GM18861 (cell line): ENCODE data around the gene CDK5R1.
"Not testable (repeated sequence)": the region's sequence is repeated elsewhere in the genome, so short reads cannot be mapped to it uniquely, and the experiment has no call there.

Experiments
- ATAC-seq: cut with Tn5 transposase; IDR thresholded peaks from one replicate; pipeline ENCODE4 v1.9.1; 2021; ENCODE audit not compliant: unreplicated experiment

Gene CDK5R1

GRCh38 chr17:32515677-32516383 lies 29.0 kb downstream of the CDK5R1 start:
- peak; percentile 38 for ATAC-seq

DNA sequence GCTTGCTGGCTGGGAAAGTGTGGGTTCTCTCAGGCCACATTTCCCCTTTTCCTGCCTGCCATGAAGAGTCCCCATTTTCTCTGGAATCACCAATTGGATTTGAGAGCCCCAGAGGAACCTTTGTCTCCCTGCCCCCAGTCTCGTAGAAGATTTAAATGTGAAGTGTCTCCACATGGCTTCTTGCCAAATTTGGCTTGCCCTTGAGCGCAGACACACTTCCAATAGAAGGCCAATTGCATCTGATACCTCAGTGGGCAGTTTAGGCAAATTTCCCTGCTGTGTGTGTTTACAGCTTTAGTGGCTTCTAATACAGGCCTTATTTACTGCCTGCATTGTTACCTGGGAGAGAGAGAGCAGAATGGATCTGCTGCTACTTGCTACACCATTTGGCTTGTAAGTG lies 29.7 kb downstream of the CDK5R1 start:
- ATAC-seq = no peak

DNA sequence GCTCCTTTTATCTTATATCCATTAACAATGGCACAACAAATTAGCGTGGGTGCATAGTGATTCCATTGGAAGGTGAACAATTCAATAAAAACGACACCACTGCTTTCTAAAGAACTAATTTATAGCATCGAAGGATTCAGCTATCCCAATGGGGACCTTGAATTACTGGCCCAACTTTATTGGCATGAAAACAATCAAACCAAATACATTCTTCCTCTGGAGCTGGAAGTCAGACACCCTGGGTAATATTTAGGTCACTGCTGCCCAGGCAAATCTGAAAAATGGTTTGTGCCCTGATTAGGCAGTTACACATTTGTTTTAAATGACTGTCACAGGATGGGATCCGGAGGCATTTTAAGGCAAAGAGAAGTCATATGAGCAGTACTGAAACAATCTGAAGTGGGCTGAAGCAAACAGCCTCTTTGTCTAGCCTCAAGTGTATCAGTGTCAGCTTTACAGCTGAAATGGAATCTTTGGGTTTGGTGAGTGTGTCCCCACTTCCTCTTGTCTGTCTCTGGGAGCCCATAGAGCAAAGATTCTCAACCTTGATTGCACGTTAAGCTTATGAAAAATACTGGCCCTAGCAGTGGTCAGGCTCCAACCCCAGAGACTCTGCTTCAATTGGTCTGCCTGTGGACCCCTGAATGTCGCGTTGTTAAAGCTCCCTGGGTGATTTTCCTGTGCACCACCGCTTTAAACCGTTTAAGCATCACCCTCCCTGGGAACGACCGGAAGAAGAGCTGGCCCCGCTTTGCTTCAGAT lies 30.3 kb downstream of the CDK5R1 start:
- ATAC-seq = no peak

DNA sequence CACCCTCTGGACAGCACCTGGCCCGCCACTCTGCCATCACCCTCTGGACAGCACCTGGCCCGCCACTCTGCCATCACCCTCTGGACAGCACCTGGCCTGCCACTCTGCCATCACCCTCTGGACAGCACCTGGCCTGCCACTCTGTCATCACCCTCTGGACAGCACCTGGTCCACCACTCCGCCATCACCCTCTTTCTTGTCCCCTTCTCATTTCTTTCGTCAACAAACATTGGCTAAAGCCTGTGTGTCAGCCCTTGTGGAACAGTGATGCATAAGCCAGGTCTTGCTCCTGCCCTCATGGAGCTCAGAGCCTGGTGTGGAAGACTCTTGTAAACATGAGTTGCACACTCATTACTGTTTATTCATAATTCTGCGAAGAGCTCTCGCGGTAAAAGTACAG lies 31.2 kb downstream of the CDK5R1 start:
- no peak for ATAC-seq

- no peak for ATAC-seq
These were observed 31.9 kb downstream of the CDK5R1 start for GRCh38 chr17:32518646-32519227.

DNA sequence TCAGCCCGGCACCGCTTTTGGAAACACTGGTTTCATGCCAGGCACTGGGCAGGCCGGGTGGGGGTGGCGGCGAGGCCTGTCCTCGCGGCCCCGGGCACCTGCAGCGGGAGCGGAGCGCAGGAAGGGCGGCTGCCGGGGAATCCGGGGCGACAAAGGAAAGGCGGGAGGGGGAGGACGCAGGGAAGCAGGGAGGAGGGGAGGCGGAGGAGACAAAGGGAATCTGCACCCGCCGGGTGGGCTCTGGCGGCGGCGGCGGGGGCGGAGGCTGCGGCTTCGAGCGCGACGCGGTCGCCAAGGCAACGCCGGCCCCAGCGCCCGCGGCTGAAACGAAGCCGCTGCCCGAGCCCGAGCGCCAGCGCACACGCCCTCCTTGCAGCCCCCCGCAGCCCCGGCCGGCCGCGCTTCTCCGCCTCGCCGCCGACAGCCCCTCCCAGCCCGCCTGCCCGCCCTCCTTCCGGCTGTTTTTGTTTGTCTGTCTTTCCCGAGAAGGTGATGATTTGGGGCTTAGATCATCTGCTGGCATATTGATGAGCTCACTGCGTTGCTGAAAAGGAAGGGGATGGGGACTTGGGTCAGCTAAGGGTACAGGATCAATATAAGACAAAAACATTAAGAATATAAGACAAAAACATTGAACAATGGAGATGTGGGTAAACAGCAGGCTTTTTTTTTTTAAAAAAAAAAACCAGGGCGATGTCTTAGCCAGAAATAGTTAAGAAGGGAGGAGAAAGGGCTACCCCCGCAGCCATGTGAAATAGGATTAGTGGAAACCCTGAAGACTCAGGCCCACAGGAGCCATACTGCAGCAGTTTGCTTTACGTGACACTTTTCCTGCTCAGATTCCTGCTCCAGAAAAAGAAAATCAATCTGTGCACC lies 32.7 kb downstream of the CDK5R1 start:
- no peak for ATAC-seq

- ATAC-seq = no peak
These were observed 33.4 kb downstream of the CDK5R1 start for GRCh38 chr17:32520104-32520701.

- no peak for ATAC-seq
These were observed 34.1 kb downstream of the CDK5R1 start for GRCh38 chr17:32520737-32521404.

DNA sequence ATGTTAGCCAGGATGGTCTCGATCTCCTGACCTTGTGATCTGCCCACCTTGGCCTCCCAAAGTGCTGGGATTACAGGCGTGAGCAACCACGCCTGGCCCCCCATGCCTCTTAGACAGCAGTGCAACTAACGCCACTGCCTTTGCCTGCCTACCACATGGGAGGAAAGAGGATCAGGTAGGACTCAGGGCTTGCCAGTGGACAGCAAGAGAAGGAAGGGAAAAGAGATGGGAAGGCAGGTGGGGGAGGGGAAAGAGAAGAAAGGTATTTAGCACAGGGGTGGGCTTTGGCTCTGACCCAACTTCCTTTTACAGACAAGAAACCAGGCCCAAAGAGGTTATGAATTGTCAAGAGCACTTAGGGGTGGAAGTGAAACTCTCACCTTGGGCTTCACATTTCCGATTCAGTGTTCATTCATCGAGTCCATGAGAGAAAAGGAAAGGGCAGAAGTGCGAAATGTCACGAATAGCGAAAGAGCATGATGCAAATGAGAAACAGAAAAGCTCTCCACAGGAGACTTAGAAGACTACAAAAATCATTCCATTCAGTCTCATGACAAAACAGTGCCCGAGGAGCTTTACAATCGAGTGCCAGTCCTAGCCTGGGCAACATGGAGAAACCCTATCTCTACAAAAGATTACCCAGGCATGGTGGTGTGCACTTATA lies 36.4 kb downstream of the CDK5R1 start:
- peak; percentile 49 for ATAC-seq

DNA sequence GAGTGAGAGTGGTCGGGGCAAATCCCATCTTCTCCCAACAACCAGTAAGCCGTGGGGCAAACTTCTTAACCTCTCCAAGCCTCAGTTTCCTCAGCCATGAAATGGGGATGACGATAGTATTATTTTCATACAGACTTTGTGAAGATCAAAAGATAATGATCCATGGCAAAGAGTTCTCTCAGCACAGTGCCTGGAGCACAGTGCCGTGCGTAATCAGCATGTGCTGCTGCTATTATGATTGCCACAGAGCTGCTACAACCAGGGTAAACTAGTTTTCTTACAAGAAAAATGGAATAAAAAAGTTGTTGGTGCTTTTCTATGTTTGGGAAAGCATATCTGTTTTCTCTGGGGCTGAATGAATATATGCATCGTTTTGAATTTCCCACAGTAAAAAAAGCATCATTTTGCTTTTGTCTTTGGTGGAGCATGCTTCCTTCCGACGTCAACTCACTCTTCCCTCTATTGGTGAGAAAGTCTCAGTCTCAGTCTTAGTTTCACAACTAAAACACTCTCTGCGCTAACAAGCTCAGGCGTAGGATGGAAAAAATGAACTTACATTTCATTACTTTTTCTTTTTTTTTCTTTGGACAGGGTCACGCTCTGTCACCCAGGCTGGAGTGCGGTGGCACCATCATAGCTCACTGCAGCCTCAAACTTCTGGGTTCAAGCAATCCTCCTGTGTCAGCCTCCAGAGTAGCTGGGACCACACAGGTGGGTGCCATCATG lies 37.2 kb downstream of the CDK5R1 start:
- ATAC-seq = peak; percentile 40

- not testable (repeated sequence) for ATAC-seq
These were observed 37.7 kb downstream of the CDK5R1 start for GRCh38 chr17:32524553-32524880.

GRCh38 chr17:32525122-32525521 lies 38.3 kb downstream of the CDK5R1 start:
- no peak for ATAC-seq

DNA sequence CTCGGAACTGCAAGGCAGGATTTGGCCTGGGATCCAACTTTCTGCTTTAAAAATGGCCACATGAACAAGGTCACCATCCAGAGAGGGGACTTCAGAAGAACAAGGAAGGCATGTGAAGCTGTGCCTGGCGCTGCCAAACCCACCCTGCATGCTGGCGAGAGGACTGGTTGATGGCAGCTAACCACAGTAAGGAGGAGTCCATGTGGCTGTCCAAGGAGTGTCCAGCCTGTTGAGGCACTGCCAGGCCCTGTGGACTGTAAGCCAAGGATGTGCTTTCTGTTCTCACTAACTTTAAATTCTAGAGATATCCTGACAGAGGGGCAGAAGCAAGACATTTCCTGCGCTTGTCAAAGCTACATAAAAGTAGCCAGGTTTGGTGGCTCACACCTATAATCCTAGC lies 40.4 kb downstream of the CDK5R1 start:
- ATAC-seq = no peak

DNA sequence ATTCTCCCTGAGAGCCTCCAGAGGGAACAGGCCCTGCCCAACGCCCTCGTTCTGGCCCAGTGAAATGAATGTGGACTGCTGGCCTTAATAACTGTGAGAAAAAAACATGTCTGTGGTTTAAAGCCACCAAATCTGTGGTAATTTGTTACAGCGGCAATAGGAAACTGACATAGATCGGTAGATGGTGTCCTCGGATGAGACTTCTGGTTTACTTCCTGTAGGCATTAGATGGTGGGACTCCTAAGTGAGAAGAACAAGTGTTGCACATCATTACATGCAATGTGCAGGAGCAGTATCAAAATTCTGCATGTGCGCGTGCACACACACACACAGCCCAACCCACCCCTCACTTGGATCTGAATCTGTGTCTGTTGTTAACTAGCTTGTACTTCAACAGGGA lies 42.0 kb downstream of the CDK5R1 start:
- no peak for ATAC-seq

DNA sequence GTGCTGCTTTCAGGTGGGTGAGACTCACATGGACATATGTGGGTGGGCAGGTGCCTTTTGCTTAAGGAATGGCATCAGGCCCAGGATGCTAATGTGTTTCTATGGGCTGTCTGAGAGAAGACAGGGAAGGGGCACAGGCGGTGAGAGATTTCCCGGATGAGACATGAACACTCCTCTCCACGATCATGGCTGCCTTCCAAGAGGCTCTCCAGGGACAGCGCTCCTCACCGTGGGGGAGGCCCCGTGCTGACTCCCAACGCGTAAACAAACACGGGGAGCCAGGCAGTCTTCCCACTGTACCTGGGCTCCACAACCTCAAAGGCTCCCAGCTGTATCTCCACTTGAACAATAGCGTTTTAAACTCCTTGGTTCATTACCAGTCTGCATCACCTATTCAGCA lies 42.8 kb downstream of the CDK5R1 start:
- no peak for ATAC-seq

GRCh38 chr17:32533296-32533695 lies 46.5 kb downstream of the CDK5R1 start:
- no peak for ATAC-seq

GRCh38 chr17:32536736-32537643 lies 50.2 kb downstream of the CDK5R1 start:
- ATAC-seq = no peak
